OCI-LY3 (cell line): Measurements from ENCODE around the gene APOD.

Source experiments
- EZH2phosphoT487 ChIP-seq: fragments of 200-600 bp; shearing (Covaris generic); IDR thresholded peaks from 2 replicates; pipeline ENCODE4 v1.6.1; 2018; ENCODE audit warnings: antibody characterized with exemption, mixed run types, low read depth
- TF ChIP-seq, protein P1 (sequence below): fragments of 200-600, 300-600 bp; sonication (generic); IDR thresholded peaks from 2 replicates; pipeline ENCODE4 v1.5.1; 2014; ENCODE audit warnings: antibody characterized with exemption, low read length, low read depth

DNA sequence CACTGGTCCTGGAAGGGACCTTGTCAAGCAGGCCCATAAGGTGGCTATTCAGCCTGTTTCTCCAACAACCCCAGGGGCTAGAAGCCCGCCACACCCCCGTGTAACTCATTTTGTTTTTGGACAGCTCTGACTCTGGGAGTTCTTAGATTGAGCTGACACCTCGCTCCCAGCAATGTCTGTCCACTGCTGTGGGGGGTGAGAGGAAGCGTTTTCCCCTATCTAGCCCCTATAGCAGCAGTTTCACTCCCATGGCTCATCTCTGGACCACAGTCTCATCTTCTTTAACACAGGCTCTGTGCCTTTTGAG, 39.6 kb downstream of the APOD start:
- TF ChIP-seq, protein P1, sequence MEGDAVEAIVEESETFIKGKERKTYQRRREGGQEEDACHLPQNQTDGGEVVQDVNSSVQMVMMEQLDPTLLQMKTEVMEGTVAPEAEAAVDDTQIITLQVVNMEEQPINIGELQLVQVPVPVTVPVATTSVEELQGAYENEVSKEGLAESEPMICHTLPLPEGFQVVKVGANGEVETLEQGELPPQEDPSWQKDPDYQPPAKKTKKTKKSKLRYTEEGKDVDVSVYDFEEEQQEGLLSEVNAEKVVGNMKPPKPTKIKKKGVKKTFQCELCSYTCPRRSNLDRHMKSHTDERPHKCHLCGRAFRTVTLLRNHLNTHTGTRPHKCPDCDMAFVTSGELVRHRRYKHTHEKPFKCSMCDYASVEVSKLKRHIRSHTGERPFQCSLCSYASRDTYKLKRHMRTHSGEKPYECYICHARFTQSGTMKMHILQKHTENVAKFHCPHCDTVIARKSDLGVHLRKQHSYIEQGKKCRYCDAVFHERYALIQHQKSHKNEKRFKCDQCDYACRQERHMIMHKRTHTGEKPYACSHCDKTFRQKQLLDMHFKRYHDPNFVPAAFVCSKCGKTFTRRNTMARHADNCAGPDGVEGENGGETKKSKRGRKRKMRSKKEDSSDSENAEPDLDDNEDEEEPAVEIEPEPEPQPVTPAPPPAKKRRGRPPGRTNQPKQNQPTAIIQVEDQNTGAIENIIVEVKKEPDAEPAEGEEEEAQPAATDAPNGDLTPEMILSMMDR = no peak
- no peak for TF ChIP-seq EZH2phosphoT487
